Upper lobe of left lung (tissue), 6 donors: ENCODE measurements around the gene LEKR1. TPM values are rescaled to one million over a fixed set of nuclear protein-coding genes. Genes with fewer than 3 reads are reported as not detected.

Source experiments
- ATAC-seq, 2 donors: fragments of 200-7000 bp; cut with Tn5 transposase; one replicate each; pipeline ENCODE4 v1.9.1; 2022; ENCODE audit warnings: mild to moderate bottlenecking in 2 of 2, moderate library complexity in 2 of 2; ENCODE audit not compliant: low FRiP score in 2 of 2
- DNase-seq, 2 donors: peaks; one replicate each; pipeline ENCODE4 v3.0.0-alpha.2; 2019 to 2020
- H3K27ac ChIP-seq, 4 donors: fragments of 200-600 bp; sonication (generic); one replicate each; pipeline ENCODE4 v1.5.1; 2016 to 2019
- H3K27me3 ChIP-seq, 4 donors: fragments of 200-600 bp; sonication (generic); one replicate each; pipeline ENCODE4 v1.5.1; 2017 to 2019
- H3K36me3 ChIP-seq, 4 donors: fragments of 200-600 bp; sonication (generic); one replicate each; pipeline ENCODE4 v1.5.1; 2016 to 2019
- H3K4me1 ChIP-seq, 4 donors: fragments of 200-600 bp; sonication (generic); one replicate each; pipeline ENCODE4 v1.5.1; 2018 to 2019
- H3K4me3 ChIP-seq, 4 donors: fragments of 200-600 bp; sonication (generic); one replicate each; pipeline ENCODE4 v1.5.1; 2017 to 2019; ENCODE audit warnings: mild to moderate bottlenecking in 2 of 4, moderate library complexity in 1 of 4
- H3K9me3 ChIP-seq, 4 donors: fragments of 200-600 bp; sonication (generic); one replicate each; pipeline ENCODE4 v1.5.1; 2018 to 2019
- EP300 ChIP-seq, 4 donors: sonication (generic); formaldehyde crosslinking; IDR thresholded peaks; one replicate each; pipeline ENCODE4 v1.5.1; 2017; ENCODE audit warnings: antibody characterized with exemption in 4 of 4, control low read depth in 2 of 4
- POLR2A ChIP-seq, 4 donors: fragments of 450-650 bp; IDR thresholded peaks; one replicate each; pipeline ENCODE4 v1.5.1; 2016 to 2017; ENCODE audit warnings: antibody characterized with exemption in 4 of 4, mild to moderate bottlenecking in 2 of 4
- POLR2AphosphoS5 ChIP-seq, 2 donors: sonication (generic); formaldehyde crosslinking; IDR thresholded peaks; one replicate each; pipeline ENCODE4 v1.5.1; 2017; ENCODE audit warnings: antibody characterized with exemption in 2 of 2
- WGBS, 2 donors: methylation state at CpG; one replicate each; pipeline ENCODE4 v1.1.5; 2017 to 2018; 5-methylcytosine and 5-hydroxymethylcytosine counted together
- total RNA-seq, 6 donors: library from RNA; depleted of rRNA in 4 of 6; stranded (reverse); fragments of >200 nt in 4 of 6; gene quantifications; one replicate each; pipeline versions ENCODE4 v1.1.0 to v1.2.1, GENCODE V29; 2016 to 2021
- TF ChIP-seq, protein P1 (sequence below), 6 experiments: fragments of 450-650 bp in 4 of 6; fragments of 200-600 bp in 2 of 6; sonication (generic) in 2 of 6; IDR thresholded peaks; one replicate each; pipeline ENCODE4 v1.5.1; 2016 to 2019; ENCODE audit warnings: antibody characterized with exemption in 6 of 6
- donor health status: DM: no; HTN: no; CAD: no; lungs with moderate emphysema.
- donor health status: DM: no; HTN: yes; CAD: no; lungs with severe emphysema.

The LEKR1 gene
- total RNA-seq, 6 donors from 2014 or later, result 1.0 to 9.1 (median 2.2) TPM

DNA sequence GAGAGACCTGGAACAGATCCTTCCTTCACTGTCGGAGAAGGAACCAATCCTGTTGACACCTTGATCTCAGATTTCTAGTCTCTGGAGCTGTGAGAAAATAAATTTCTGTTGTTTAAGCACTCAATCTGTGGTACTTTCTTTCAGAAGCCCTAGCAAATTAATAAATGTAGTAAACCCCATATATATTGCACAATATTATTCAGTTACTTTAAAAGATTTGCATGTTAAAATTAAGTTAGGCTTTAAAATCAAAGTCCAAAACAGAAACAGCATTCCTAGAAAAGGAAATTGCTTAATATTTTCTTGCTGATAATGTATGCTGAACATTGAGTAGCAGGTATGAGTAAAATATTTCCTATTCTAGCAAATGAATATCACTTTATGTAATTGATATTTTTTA is 113.2 kb downstream of the LEKR1 start:
- no peak overlapping the region for H3K4me3 ChIP-seq
- no peak for ATAC-seq
- WGBS, 2 donors, result 78 to 86% methylated on average over 1 of the region's 1 CpG
- DNase-seq, result no peak
- H3K27me3 ChIP-seq, result no peaks in the 10 kb centered on the region
- no peaks in the 10 kb centered on the region for H3K9me3 ChIP-seq
- no peaks in the 10 kb centered on the region for H3K36me3 ChIP-seq
- H3K4me1 ChIP-seq, result no peaks in the 10 kb centered on the region
- no peak overlapping the region for H3K27ac ChIP-seq
- TF ChIP-seq, protein P1, sequence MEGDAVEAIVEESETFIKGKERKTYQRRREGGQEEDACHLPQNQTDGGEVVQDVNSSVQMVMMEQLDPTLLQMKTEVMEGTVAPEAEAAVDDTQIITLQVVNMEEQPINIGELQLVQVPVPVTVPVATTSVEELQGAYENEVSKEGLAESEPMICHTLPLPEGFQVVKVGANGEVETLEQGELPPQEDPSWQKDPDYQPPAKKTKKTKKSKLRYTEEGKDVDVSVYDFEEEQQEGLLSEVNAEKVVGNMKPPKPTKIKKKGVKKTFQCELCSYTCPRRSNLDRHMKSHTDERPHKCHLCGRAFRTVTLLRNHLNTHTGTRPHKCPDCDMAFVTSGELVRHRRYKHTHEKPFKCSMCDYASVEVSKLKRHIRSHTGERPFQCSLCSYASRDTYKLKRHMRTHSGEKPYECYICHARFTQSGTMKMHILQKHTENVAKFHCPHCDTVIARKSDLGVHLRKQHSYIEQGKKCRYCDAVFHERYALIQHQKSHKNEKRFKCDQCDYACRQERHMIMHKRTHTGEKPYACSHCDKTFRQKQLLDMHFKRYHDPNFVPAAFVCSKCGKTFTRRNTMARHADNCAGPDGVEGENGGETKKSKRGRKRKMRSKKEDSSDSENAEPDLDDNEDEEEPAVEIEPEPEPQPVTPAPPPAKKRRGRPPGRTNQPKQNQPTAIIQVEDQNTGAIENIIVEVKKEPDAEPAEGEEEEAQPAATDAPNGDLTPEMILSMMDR (IDR thresholded peaks at IDR 0.05), result no peak
- no peak for TF ChIP-seq EP300 (IDR thresholded peaks at IDR 0.05)
- no peak for TF ChIP-seq POLR2A (IDR thresholded peaks at IDR 0.05)
- no peak for TF ChIP-seq POLR2AphosphoS5 (IDR thresholded peaks at IDR 0.05)

DNA sequence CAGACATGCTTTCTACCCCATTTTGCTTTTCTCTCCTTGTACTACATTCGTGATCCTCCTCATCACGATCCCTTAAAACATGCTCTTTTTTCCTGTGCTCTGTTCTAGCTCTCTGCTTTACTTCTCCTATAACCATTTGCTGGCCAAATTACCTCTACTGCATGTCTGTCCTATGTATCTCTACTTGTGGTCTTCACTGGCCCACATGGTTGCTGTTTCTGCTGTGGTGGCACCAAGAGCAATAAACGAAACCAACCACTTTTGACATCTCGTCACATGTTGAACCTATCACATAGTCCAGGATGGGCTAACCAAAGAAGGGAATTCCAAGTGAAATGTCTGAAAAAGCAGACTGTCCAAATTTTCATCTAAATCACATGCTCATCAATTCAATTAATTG is 115.2 kb downstream of the LEKR1 start:
- DNase-seq (no peak), ATAC-seq (no peak)
- Histone ChIP-seq H3K36me3 (no peaks in the 10 kb centered on the region), H3K9me3 (no peaks in the 10 kb centered on the region), H3K4me1 (no peaks in the 10 kb centered on the region), H3K27me3 (no peaks in the 10 kb centered on the region), H3K4me3 (no peak overlapping the region), H3K27ac (no peak overlapping the region)
- 83 to 85% methylated on average over 4 of the region's 4 CpGs for WGBS, 2 donors
- TF ChIP-seq, protein P1 (IDR thresholded peaks at IDR 0.05), result no peak
- TF ChIP-seq EP300 (IDR thresholded peaks at IDR 0.05) (no peak), POLR2A (IDR thresholded peaks at IDR 0.05) (no peak), POLR2AphosphoS5 (IDR thresholded peaks at IDR 0.05) (no peak)

DNA sequence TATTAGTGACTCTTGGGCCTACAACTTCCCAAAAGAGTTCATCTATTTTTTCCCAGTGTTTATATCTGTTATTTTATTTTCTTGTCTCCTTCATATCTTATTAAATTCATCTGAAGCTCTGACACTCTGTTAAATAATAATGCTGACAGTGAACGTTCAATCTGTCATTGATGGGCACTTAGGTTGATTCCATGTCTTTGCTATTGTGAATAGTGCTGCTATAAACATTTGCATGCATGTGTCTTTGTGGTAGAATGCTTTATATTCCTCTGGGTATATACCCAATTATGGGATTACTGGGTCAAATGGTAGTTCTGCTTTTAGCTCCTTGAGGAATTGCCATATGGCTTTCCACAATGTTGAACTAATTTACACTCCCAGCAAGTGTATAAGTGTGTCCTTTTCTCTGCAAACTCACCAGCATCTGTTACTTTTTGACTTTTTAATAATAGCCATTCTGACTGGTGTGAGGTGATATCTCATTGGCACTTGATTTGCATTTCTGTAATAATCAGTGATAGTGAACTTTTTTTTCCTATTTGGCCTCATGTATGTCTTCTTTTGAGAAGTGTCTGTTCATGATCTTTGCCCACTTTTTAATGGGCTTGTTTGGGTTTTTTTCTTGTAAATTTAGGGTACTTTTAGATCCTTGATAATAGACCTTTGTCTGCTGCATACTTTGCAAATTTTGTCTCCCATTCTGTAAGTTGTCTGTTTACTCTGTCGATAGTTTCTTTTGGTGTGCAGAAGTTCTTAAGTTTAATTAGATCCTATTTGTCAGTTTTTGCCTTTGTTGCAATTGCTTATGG is 122.5 kb downstream of the LEKR1 start:
- H3K36me3 ChIP-seq, result no peaks in the 10 kb centered on the region
- no peak overlapping the region for H3K27ac ChIP-seq
- H3K27me3 ChIP-seq, result no peaks in the 10 kb centered on the region
- no peaks in the 10 kb centered on the region for H3K9me3 ChIP-seq
- ATAC-seq, result no peak
- WGBS, 2 donors, result 82 to 84% methylated on average over 2 of the region's 2 CpGs
- no peaks in the 10 kb centered on the region for H3K4me1 ChIP-seq
- no peak for DNase-seq
- no peak overlapping the region for H3K4me3 ChIP-seq
- TF ChIP-seq POLR2A (IDR thresholded peaks at IDR 0.05), result no peak

- Histone ChIP-seq H3K4me3 (no peak overlapping the region), H3K4me1 (no peaks in the 10 kb centered on the region), H3K27me3 (no peaks in the 10 kb centered on the region), H3K36me3 (no peaks in the 10 kb centered on the region), H3K27ac (no peak overlapping the region), H3K9me3 (no peaks in the 10 kb centered on the region)
- DNase-seq (no peak), ATAC-seq (no peak)
- TF ChIP-seq EP300 (IDR thresholded peaks at IDR 0.05) (no peak), POLR2AphosphoS5 (IDR thresholded peaks at IDR 0.05) (no peak), POLR2A (IDR thresholded peaks at IDR 0.05) (no peak)
- TF ChIP-seq, protein P1 (IDR thresholded peaks at IDR 0.05), result no peak
- WGBS, 2 donors, result 56 to 73% methylated on average over 2 of the region's 2 CpGs
These were observed 125.9 kb downstream of the LEKR1 start for GRCh38 chr3:156952011-156952410.

DNA sequence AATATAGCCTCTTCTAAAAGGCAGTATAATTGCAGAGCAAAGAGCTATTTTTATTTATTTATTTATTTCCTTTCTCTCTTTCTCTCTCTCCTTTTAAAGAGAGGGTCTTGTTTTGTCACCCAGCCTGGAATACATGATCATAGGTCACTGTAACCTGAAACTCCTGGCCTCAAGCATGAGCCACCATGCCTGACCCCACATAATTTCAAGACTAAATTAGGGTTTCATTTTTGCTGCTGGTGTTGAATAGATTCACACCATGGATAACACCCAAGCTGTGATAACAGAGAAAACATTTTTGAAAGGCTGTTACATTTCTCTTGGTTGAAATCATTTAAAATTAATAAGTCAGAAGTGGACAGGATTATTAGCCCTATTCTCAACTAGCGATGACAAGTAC is 131.6 kb downstream of the LEKR1 start:
- Histone ChIP-seq H3K27me3 (no peaks in the 10 kb centered on the region), H3K36me3 (no peaks in the 10 kb centered on the region), H3K4me3 (no peak overlapping the region), H3K27ac (no peak overlapping the region), H3K4me1 (no peaks in the 10 kb centered on the region), H3K9me3 (no peaks in the 10 kb centered on the region)
- 70 to 90% methylated on average over 1 of the region's 1 CpG for WGBS, 2 donors
- ATAC-seq (no peak), DNase-seq (no peak)
- TF ChIP-seq, protein P1 (IDR thresholded peaks at IDR 0.05), result no peak
- no peak for TF ChIP-seq POLR2A (IDR thresholded peaks at IDR 0.05)
- TF ChIP-seq POLR2AphosphoS5 (IDR thresholded peaks at IDR 0.05), result no peak
- TF ChIP-seq EP300 (IDR thresholded peaks at IDR 0.05), result no peak
